ENCODE results near the gene CAMTA1. TPM values are rescaled to one million over a fixed set of nuclear protein-coding genes. Genes with fewer than 3 reads are reported as not detected.
A peak's percentile ranks its signal among the peaks of the same experiment; 100 is the strongest.

Gene CAMTA1
- total and polyA plus RNA-seq, 12 donors: 123 to 265 (median 142) TPM

DNA sequence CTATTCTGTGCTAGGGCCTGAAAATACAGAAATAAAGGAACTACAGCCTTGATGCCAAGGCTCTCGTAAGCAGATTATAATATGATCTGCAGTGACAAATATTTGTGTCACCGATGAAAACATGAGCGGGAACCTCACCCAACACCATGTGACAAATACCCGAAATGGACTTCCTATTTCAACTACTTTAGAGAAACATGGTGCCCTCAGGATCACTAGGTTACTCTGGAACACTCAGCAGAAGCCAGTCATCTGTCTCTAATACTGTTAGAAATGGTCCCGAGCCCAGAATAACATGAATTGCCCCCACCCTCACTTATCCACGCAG lies 985.4 kb downstream of the CAMTA1 start:
- intact Hi-C loops (cut with DNase I): no loop called here
- no peaks in the 10 kb centered on the region for H3K27me3 ChIP-seq
- H3K4me1 ChIP-seq: peaks cover 8 to 32% (median 17%) of the 10 kb centered on the region in 9 donors
- no peak for DNase-seq
- peak in 7 of 8 donors; percentile 25 to 64 (median 55) for ATAC-seq
- H3K9me3 ChIP-seq: no peaks in the 10 kb centered on the region
- H3K27ac ChIP-seq: peak overlapping the region; percentile 72 to 97 (median 92)
- TF ChIP-seq, protein P1, sequence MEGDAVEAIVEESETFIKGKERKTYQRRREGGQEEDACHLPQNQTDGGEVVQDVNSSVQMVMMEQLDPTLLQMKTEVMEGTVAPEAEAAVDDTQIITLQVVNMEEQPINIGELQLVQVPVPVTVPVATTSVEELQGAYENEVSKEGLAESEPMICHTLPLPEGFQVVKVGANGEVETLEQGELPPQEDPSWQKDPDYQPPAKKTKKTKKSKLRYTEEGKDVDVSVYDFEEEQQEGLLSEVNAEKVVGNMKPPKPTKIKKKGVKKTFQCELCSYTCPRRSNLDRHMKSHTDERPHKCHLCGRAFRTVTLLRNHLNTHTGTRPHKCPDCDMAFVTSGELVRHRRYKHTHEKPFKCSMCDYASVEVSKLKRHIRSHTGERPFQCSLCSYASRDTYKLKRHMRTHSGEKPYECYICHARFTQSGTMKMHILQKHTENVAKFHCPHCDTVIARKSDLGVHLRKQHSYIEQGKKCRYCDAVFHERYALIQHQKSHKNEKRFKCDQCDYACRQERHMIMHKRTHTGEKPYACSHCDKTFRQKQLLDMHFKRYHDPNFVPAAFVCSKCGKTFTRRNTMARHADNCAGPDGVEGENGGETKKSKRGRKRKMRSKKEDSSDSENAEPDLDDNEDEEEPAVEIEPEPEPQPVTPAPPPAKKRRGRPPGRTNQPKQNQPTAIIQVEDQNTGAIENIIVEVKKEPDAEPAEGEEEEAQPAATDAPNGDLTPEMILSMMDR (IDR thresholded peaks at IDR 0.05): no peak
- peak overlapping the region; percentile 74 to 94 (median 87) for H3K4me3 ChIP-seq
- 7 to 9% methylated on average over 6 of the region's 6 CpGs for WGBS, 2 donors
- H3K36me3 ChIP-seq: peaks cover 0 to 32% (median 5%) of the 10 kb centered on the region in 9 donors

DNA sequence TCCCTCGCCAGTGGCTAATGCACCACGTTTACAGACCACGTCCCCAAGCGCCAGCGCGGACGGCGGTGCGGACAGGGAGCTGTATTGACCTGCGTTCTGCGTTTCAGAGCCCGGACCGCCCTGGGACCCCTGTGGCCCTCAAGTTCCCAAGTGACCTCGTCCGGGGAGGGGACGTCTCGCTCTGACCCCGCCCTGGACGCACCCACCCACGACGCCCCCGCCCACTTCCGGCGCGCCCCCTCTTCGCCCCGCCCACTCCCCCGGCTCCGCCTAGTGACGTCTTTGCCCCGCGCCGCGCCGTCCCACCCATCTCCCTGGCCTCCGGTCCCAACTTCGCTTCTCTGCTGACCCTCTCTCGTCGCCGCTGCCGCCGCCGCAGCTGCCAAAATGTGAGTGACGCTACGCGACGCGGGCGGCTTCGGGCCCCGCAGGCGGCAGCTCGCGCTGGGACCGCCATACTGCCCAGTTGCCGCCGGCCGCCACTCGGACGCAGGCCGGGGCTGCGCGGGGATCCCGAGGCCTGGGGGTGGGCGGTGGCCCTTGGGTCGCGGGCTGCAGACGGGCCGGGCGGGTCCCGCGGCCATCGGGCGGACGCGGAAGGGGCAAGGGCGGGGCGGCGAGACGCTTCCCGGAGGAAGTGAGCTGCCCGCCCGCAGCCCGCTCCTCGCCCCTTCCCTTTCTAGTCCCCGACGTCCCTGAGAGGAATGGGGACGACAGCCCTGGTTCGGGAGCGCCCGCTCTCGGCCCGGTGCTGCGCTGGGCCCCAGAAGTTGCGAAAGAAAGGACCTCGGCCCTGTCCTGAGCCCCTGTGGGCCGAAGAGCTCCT lies 986.0 kb downstream of the CAMTA1 start, which contains the start of gene VAMP3:
TSS of gene VAMP3 (plus strand) at position 300 of the 826 bp plus-strand sequence. CDS start at position 388, 88 bp downstream.
- Histone ChIP-seq H3K4me1 (peaks cover 8 to 33% (median 17%) of the 10 kb centered on the region in 9 donors), H3K4me3 (peak within 1 kb of the TSS; percentile 74 to 94 (median 87)), H3K9me3 (no peaks in the 10 kb centered on the region), H3K36me3 (peaks cover 0 to 38% (median 5%) of the 10 kb centered on the region in 9 donors), H3K27me3 (no peaks in the 10 kb centered on the region), H3K27ac (peak within 1 kb of the TSS; percentile 72 to 97 (median 92))
- 1% methylated on average over 81 to 94 of the region's 97 CpGs for WGBS, 2 donors
- TF ChIP-seq, protein P1 (IDR thresholded peaks at IDR 0.05): no peak
- DNase-seq (peak; percentile 91 to 94), ATAC-seq (peak; percentile 98 to 99 (median 99))
- intact Hi-C loops (cut with DNase I): no loop called here

DNA sequence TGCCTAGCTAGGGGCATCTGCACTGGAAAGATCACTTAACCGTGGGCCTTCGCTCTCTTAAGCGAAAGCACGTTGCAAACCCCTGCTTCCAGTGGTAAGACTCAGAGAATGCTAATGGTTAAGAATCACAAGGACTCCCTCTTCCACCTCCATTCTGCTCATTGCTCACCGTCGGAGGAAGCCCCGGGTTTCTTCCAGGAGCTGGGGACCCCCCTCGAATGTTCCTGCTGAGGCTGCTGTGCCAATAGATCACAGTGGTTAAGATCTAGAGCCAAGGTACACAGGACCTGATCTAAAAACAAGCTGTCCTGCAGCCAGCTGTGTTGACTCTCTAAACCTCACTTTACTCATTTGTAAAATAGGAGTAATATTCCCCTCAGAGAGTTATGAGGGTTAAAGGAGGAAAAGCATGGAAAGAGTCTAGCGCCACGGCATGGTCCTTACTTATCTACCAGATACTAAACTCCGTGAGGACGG lies 986.6 kb downstream of the CAMTA1 start:
- no peak for DNase-seq
- Histone ChIP-seq H3K4me1 (peaks cover 8 to 35% (median 17%) of the 10 kb centered on the region in 9 donors), H3K36me3 (peaks cover 0 to 45% (median 5%) of the 10 kb centered on the region in 9 donors), H3K9me3 (no peaks in the 10 kb centered on the region), H3K27me3 (no peaks in the 10 kb centered on the region), H3K27ac (peak overlapping the region; percentile 72 to 97 (median 92)), H3K4me3 (peak overlapping the region; percentile 74 to 94 (median 87))
- intact Hi-C loops (cut with DNase I): no loop called here
- TF ChIP-seq, protein P1 (IDR thresholded peaks at IDR 0.05): no peak
- ATAC-seq: no peak
- 4 to 7% methylated on average over 12 of the region's 12 CpGs for WGBS, 2 donors

DNA sequence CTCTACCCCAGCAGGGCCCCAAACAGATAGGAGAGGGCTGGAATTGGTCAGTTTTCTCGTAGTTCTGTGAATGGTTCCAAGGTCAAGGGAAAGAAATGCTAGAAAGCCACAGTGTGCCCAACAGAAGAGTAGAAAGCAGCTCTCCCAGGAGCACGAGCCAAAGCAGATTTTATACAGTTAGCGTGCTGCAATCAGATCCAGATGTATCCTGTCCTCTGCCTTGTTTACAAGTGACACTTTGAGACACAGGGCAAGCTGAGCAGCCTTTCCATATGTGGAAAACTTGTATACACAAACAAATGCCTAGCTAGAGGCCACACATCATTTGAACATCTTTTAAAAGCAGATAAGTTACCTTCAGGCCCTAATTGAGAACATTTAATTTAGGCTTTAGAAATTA lies 992.3 kb downstream of the CAMTA1 start:
- no peak for ATAC-seq
- 78 to 83% methylated on average over 3 of the region's 3 CpGs for WGBS, 2 donors

More for the DNA sequence above, 992.3 kb downstream of the CAMTA1 start:
- Histone ChIP-seq H3K4me3 (no peak overlapping the region), H3K4me1 (peaks cover 2 to 47% (median 7%) of the 10 kb centered on the region in 9 donors), H3K36me3 (peaks cover 0 to 87% (median 22%) of the 10 kb centered on the region in 9 donors), H3K27me3 (no peaks in the 10 kb centered on the region), H3K9me3 (no peaks in the 10 kb centered on the region), H3K27ac (no peak overlapping the region)
- DNase-seq: no peak
- TF ChIP-seq, protein P1 (IDR thresholded peaks at IDR 0.05): no peak
- intact Hi-C loops (cut with DNase I): no loop called here
